ENCODE results near the gene SLC16A4.

DNA sequence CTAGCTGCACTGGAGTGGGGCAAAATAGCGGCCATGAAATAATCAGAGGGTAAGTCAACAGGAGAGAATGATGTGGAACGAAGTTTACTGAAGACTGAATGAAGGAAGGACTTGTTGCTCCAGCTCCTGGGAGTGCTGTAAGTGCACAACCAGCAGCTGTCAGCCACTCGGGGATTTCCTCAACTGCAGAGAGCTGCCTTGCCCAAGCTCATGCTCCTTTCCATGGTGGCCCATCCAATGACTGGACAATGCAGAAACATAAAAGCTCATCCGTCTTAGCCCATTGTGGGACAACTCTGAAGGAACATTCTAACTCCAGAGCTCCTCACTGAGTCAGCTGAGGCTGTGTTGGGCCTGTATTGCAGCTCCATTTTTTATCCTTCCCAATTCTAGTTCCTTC lies 72.8 kb downstream of the SLC16A4 start:
- TF ChIP-seq EZH2 (IDR thresholded peaks at IDR 0.05; ENCODE audit: borderline replicate concordance, low read depth, low read length, severe bottlenecking) = no peak
- TF ChIP-seq, protein P1, sequence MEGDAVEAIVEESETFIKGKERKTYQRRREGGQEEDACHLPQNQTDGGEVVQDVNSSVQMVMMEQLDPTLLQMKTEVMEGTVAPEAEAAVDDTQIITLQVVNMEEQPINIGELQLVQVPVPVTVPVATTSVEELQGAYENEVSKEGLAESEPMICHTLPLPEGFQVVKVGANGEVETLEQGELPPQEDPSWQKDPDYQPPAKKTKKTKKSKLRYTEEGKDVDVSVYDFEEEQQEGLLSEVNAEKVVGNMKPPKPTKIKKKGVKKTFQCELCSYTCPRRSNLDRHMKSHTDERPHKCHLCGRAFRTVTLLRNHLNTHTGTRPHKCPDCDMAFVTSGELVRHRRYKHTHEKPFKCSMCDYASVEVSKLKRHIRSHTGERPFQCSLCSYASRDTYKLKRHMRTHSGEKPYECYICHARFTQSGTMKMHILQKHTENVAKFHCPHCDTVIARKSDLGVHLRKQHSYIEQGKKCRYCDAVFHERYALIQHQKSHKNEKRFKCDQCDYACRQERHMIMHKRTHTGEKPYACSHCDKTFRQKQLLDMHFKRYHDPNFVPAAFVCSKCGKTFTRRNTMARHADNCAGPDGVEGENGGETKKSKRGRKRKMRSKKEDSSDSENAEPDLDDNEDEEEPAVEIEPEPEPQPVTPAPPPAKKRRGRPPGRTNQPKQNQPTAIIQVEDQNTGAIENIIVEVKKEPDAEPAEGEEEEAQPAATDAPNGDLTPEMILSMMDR (IDR thresholded peaks at IDR 0.05; ENCODE audit: borderline replicate concordance, extremely low read depth, low read length, poor library complexity, severe bottlenecking) = no peak
